NCI-H128 (cell line): ENCODE measurements around the gene PIK3R1.

Source experiments
- DNase-seq: peaks from one replicate; lab custom pipeline; 2025; ENCODE audit not compliant: unreplicated experiment; lab: John Stamatoyannopoulos, UW

PIK3R1 gene

GRCh38 chr5:68292316-68292715 lies 76.8 kb downstream of the PIK3R1 start:
- no peak for DNase-seq

- no peak for DNase-seq
Measured at GRCh38 chr5:68295772-68296171, 80.2 kb downstream of the PIK3R1 start.

GRCh38 chr5:68296895-68297294 lies 81.3 kb downstream of the PIK3R1 start:
- no peak for DNase-seq

GRCh38 chr5:68297656-68298055 lies 82.1 kb downstream of the PIK3R1 start:
- no peak for DNase-seq

- DNase-seq, result no peak
Measured at GRCh38 chr5:68298479-68298878, 82.9 kb downstream of the PIK3R1 start.

GRCh38 chr5:68299105-68299504 lies 83.5 kb downstream of the PIK3R1 start:
- DNase-seq, result no peak

- no peak for DNase-seq
Measured at GRCh38 chr5:68299575-68299974, 84.0 kb downstream of the PIK3R1 start.

- DNase-seq, result no peak
Measured at GRCh38 chr5:68303038-68303738, 87.6 kb downstream of the PIK3R1 start.

- no peak for DNase-seq
Measured at GRCh38 chr5:68303754-68304420, 88.3 kb downstream of the PIK3R1 start.

- DNase-seq, result no peak
Measured at GRCh38 chr5:68304421-68305052, 89.0 kb downstream of the PIK3R1 start.

GRCh38 chr5:68305223-68305870 lies 89.8 kb downstream of the PIK3R1 start:
- DNase-seq, result no peak

GRCh38 chr5:68306361-68307014 lies 90.9 kb downstream of the PIK3R1 start:
- no peak for DNase-seq

GRCh38 chr5:68313336-68313735 lies 97.8 kb downstream of the PIK3R1 start:
- no peak for DNase-seq

GRCh38 chr5:68314465-68314864 lies 98.9 kb downstream of the PIK3R1 start:
- no peak for DNase-seq

GRCh38 chr5:68315679-68316271 lies 100.2 kb downstream of the PIK3R1 start:
- no peak for DNase-seq

GRCh38 chr5:68316469-68316868 lies 100.9 kb downstream of the PIK3R1 start:
- no peak for DNase-seq

GRCh38 chr5:68317646-68318045 lies 102.1 kb downstream of the PIK3R1 start:
- DNase-seq, result no peak

GRCh38 chr5:68318955-68319705 lies 103.6 kb downstream of the PIK3R1 start:
- no peak for DNase-seq

GRCh38 chr5:68319706-68320412 lies 104.3 kb downstream of the PIK3R1 start:
- DNase-seq, result no peak
